GM18858 (cell line): Measurements from ENCODE around the gene ISG20.

ENCODE experiments used
- ATAC-seq: cut with Tn5 transposase; IDR thresholded peaks from one replicate; pipeline ENCODE4 v1.9.1; 2021; ENCODE audit not compliant: unreplicated experiment

ISG20 gene

GRCh38 chr15:88680241-88681001 lies 41.6 kb downstream of the ISG20 start:
- no peak for ATAC-seq

GRCh38 chr15:88681610-88682221 lies 42.9 kb downstream of the ISG20 start:
- no peak for ATAC-seq

- ATAC-seq = no peak
Measured at GRCh38 chr15:88684345-88684744, 45.5 kb downstream of the ISG20 start.

GRCh38 chr15:88686166-88686565 lies 47.4 kb downstream of the ISG20 start:
- no peak for ATAC-seq

- no peak for ATAC-seq
Measured at GRCh38 chr15:88688394-88688933, 49.6 kb downstream of the ISG20 start.

GRCh38 chr15:88690331-88690730 lies 51.5 kb downstream of the ISG20 start:
- no peak for ATAC-seq

GRCh38 chr15:88693191-88693590 lies 54.4 kb downstream of the ISG20 start:
- ATAC-seq = no peak

GRCh38 chr15:88695101-88695500 lies 56.3 kb downstream of the ISG20 start:
- ATAC-seq = no peak

- ATAC-seq = no peak
Measured at GRCh38 chr15:88695691-88696251, 57.0 kb downstream of the ISG20 start.

GRCh38 chr15:88696254-88696653 lies 57.4 kb downstream of the ISG20 start:
- ATAC-seq = no peak

GRCh38 chr15:88697276-88697675 lies 58.5 kb downstream of the ISG20 start:
- no peak for ATAC-seq

- ATAC-seq = no peak
Measured at GRCh38 chr15:88699861-88700260, 61.0 kb downstream of the ISG20 start.

GRCh38 chr15:88700716-88701115 lies 61.9 kb downstream of the ISG20 start:
- no peak for ATAC-seq

- no peak for ATAC-seq
Measured at GRCh38 chr15:88701561-88702095, 62.8 kb downstream of the ISG20 start.

GRCh38 chr15:88702983-88703382 lies 64.2 kb downstream of the ISG20 start:
- no peak for ATAC-seq

- no peak for ATAC-seq
Measured at GRCh38 chr15:88703533-88703932, 64.7 kb downstream of the ISG20 start.

GRCh38 chr15:88704791-88705768 lies 66.3 kb downstream of the ISG20 start:
- ATAC-seq = no peak

- no peak for ATAC-seq
Measured at GRCh38 chr15:88705769-88706165, 67.0 kb downstream of the ISG20 start.
